AG09309 (cell line): ENCODE results near the gene TNS4.

Source experiments
- DNase-seq: peaks from one replicate; pipeline ENCODE4 v3.0.0-alpha.2; 2010; ENCODE audit warnings: low read depth
- H3K4me3 ChIP-seq: 2 replicates; pipeline ENCODE4 v1.5.1; 2011; ENCODE audit warnings: mild to moderate bottlenecking, low read depth, low read length, moderate library complexity; ENCODE audit not compliant: control insufficient read depth
- CTCF ChIP-seq: IDR thresholded peaks from 2 replicates; pipeline ENCODE4 v1.5.1; 2011; ENCODE audit warnings: mild to moderate bottlenecking, low read depth, low read length, inconsistent platforms; ENCODE audit not compliant: insufficient read depth, control insufficient read depth; ENCODE audit errors: missing control alignments

Gene TNS4

GRCh38 chr17:40538936-40539705 lies 37.7 kb upstream of the TNS4 start:
- DNase-seq: no peak
- TF ChIP-seq CTCF: no peak
- no peak overlapping the region for H3K4me3 ChIP-seq

DNA sequence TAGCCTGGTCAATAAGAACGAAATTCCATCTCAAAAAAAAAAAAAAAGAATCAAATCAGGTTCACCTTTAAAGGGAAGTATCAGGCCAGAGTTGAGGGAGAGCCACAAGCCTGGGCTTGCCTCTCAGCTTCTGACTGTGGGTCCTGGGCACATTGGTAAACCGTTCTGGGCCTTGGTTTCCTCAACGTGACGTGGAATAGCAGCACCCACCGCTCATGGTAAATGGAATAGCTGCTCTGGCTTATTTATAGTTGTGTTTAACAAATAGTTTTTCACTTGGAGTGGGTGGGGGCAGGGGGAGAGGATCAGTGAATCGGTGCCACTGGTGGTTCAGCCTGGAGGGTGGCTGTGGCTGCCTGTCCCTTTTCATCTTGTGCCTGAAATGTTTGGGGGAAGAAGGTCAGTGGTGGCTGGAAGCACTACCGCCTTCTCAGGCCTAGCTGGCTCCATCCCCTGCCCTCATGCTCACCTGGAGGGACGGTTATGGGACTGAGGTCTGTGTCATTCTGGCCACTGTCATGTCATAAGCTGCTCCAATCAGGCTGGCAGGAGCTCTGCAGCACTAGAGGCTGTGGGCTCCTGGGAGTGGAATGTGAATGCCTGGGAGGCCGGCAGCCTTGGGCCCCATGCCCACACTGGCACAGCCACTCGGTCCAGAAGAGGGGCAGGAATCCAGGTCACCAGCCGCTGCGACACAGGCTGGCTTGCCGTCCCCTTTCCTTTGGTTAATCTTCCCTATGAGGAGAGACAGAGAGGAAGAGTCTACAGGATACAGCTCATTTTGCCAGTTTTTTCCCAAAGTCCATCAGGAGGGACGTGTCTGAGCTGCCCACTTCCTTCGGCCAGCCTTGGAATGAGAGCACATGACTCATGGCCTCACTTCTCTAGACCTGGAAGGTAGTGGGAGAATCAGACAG lies 36.9 kb upstream of the TNS4 start:
- no peak for TF ChIP-seq CTCF
- no peak overlapping the region for H3K4me3 ChIP-seq
- no peak for DNase-seq

- TF ChIP-seq CTCF: no peak
- DNase-seq: no peak
- H3K4me3 ChIP-seq: no peak overlapping the region
These were observed 35.1 kb upstream of the TNS4 start for GRCh38 chr17:40536295-40537171.

- DNase-seq: no peak
- no peak overlapping the region for H3K4me3 ChIP-seq
- TF ChIP-seq CTCF: no peak
These were observed 34.5 kb upstream of the TNS4 start for GRCh38 chr17:40535924-40536294.

DNA sequence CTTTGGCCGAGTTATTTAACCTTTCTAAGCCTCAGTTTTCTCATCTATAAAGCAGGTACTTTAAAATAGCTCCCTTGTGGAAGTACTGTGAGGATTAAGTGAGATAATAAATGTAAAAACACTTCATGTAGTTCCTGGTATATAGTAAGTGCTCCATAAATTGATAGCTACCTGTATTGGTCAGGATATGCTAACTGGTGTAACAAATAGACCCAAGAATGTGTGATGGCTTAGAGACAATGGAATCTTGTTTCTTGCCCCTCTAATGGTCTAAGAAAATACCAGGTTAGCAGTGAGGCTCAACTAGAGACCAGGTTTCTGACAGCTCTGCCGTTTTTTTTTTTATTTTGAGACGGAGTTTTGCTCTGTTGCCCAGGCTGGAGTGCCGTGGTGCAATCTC lies 34.0 kb upstream of the TNS4 start:
- DNase-seq: no peak
- TF ChIP-seq CTCF: no peak
- H3K4me3 ChIP-seq: no peak overlapping the region

- no peak for TF ChIP-seq CTCF
- DNase-seq: no peak
- no peak overlapping the region for H3K4me3 ChIP-seq
These were observed 33.2 kb upstream of the TNS4 start for GRCh38 chr17:40534371-40535189.
